ENCODE measurements around the gene OSGIN1.

The OSGIN1 gene

GRCh38 chr16:83972256-83973008, 19.4 kb downstream of the OSGIN1 start:
- DNase-seq, result no peak
- H3K27me3 ChIP-seq (replicated peaks; ENCODE audit: control insufficient read depth, insufficient read depth, low read length, poor library complexity, severe bottlenecking), result peaks cover 21% of the 10 kb centered on the region
- no peak overlapping the region for H3K4me3 ChIP-seq (ENCODE audit: insufficient read depth, low read depth, low read length, poor library complexity, severe bottlenecking)
- H3K9me3 ChIP-seq (ENCODE audit: control insufficient read depth, low read length), result no peaks in the 10 kb centered on the region
- H3K4me1 ChIP-seq (ENCODE audit: control insufficient read depth, insufficient read depth, low read length, poor library complexity, severe bottlenecking), result no peaks in the 10 kb centered on the region
- no peaks in the 10 kb centered on the region for H3K36me3 ChIP-seq (ENCODE audit: control insufficient read depth, insufficient read depth, low read length)
- no peak overlapping the region for H3K27ac ChIP-seq (ENCODE audit: insufficient read depth, low read length, poor library complexity, severe bottlenecking)

GRCh38 chr16:83973077-83973476, 20.0 kb downstream of the OSGIN1 start:
- Histone ChIP-seq H3K27ac (ENCODE audit: insufficient read depth, low read length, poor library complexity, severe bottlenecking) (no peak overlapping the region), H3K27me3 (replicated peaks; ENCODE audit: control insufficient read depth, insufficient read depth, low read length, poor library complexity, severe bottlenecking) (peaks cover 21% of the 10 kb centered on the region), H3K36me3 (ENCODE audit: control insufficient read depth, insufficient read depth, low read length) (no peaks in the 10 kb centered on the region), H3K9me3 (ENCODE audit: control insufficient read depth, low read length) (no peaks in the 10 kb centered on the region), H3K4me1 (ENCODE audit: control insufficient read depth, insufficient read depth, low read length, poor library complexity, severe bottlenecking) (no peaks in the 10 kb centered on the region), H3K4me3 (ENCODE audit: insufficient read depth, low read depth, low read length, poor library complexity, severe bottlenecking) (no peak overlapping the region)
- DNase-seq, result no peak

GRCh38 chr16:83973581-83974385, 20.7 kb downstream of the OSGIN1 start:
- Histone ChIP-seq H3K9me3 (ENCODE audit: control insufficient read depth, low read length) (no peaks in the 10 kb centered on the region), H3K4me3 (ENCODE audit: insufficient read depth, low read depth, low read length, poor library complexity, severe bottlenecking) (no peak overlapping the region), H3K27ac (ENCODE audit: insufficient read depth, low read length, poor library complexity, severe bottlenecking) (no peak overlapping the region), H3K4me1 (ENCODE audit: control insufficient read depth, insufficient read depth, low read length, poor library complexity, severe bottlenecking) (no peaks in the 10 kb centered on the region), H3K36me3 (ENCODE audit: control insufficient read depth, insufficient read depth, low read length) (no peaks in the 10 kb centered on the region), H3K27me3 (replicated peaks; ENCODE audit: control insufficient read depth, insufficient read depth, low read length, poor library complexity, severe bottlenecking) (peaks cover 21% of the 10 kb centered on the region)
- no peak for DNase-seq

- H3K27me3 ChIP-seq (replicated peaks; ENCODE audit: control insufficient read depth, insufficient read depth, low read length, poor library complexity, severe bottlenecking), result peaks cover 15% of the 10 kb centered on the region
- H3K4me1 ChIP-seq (ENCODE audit: control insufficient read depth, insufficient read depth, low read length, poor library complexity, severe bottlenecking), result no peaks in the 10 kb centered on the region
- H3K9me3 ChIP-seq (ENCODE audit: control insufficient read depth, low read length), result no peaks in the 10 kb centered on the region
- H3K4me3 ChIP-seq (ENCODE audit: insufficient read depth, low read depth, low read length, poor library complexity, severe bottlenecking), result no peak overlapping the region
- no peak for DNase-seq
- no peaks in the 10 kb centered on the region for H3K36me3 ChIP-seq (ENCODE audit: control insufficient read depth, insufficient read depth, low read length)
- H3K27ac ChIP-seq (ENCODE audit: insufficient read depth, low read length, poor library complexity, severe bottlenecking), result no peak overlapping the region
Measured at GRCh38 chr16:83974475-83974874, 21.4 kb downstream of the OSGIN1 start.

- H3K4me3 ChIP-seq (ENCODE audit: insufficient read depth, low read depth, low read length, poor library complexity, severe bottlenecking), result no peak overlapping the region
- H3K36me3 ChIP-seq (ENCODE audit: control insufficient read depth, insufficient read depth, low read length), result no peaks in the 10 kb centered on the region
- H3K4me1 ChIP-seq (ENCODE audit: control insufficient read depth, insufficient read depth, low read length, poor library complexity, severe bottlenecking), result no peaks in the 10 kb centered on the region
- DNase-seq, result no peak
- peaks cover 4% of the 10 kb centered on the region for H3K27me3 ChIP-seq (replicated peaks; ENCODE audit: control insufficient read depth, insufficient read depth, low read length, poor library complexity, severe bottlenecking)
- H3K27ac ChIP-seq (ENCODE audit: insufficient read depth, low read length, poor library complexity, severe bottlenecking), result no peak overlapping the region
- H3K9me3 ChIP-seq (ENCODE audit: control insufficient read depth, low read length), result no peaks in the 10 kb centered on the region
Measured at GRCh38 chr16:83975590-83976260, 22.7 kb downstream of the OSGIN1 start.

- Histone ChIP-seq H3K36me3 (ENCODE audit: control insufficient read depth, insufficient read depth, low read length) (no peaks in the 10 kb centered on the region), H3K27ac (ENCODE audit: insufficient read depth, low read length, poor library complexity, severe bottlenecking) (no peak overlapping the region), H3K4me3 (ENCODE audit: insufficient read depth, low read depth, low read length, poor library complexity, severe bottlenecking) (no peak overlapping the region), H3K4me1 (ENCODE audit: control insufficient read depth, insufficient read depth, low read length, poor library complexity, severe bottlenecking) (no peaks in the 10 kb centered on the region), H3K27me3 (replicated peaks; ENCODE audit: control insufficient read depth, insufficient read depth, low read length, poor library complexity, severe bottlenecking) (peaks cover 4% of the 10 kb centered on the region), H3K9me3 (ENCODE audit: control insufficient read depth, low read length) (no peaks in the 10 kb centered on the region)
- no peak for DNase-seq
Measured at GRCh38 chr16:83977056-83977815, 24.2 kb downstream of the OSGIN1 start.

GRCh38 chr16:83978401-83978904, 25.4 kb downstream of the OSGIN1 start:
- Histone ChIP-seq H3K27me3 (replicated peaks; ENCODE audit: control insufficient read depth, insufficient read depth, low read length, poor library complexity, severe bottlenecking) (no peaks in the 10 kb centered on the region), H3K9me3 (ENCODE audit: control insufficient read depth, low read length) (no peaks in the 10 kb centered on the region), H3K4me1 (ENCODE audit: control insufficient read depth, insufficient read depth, low read length, poor library complexity, severe bottlenecking) (no peaks in the 10 kb centered on the region), H3K36me3 (ENCODE audit: control insufficient read depth, insufficient read depth, low read length) (no peaks in the 10 kb centered on the region), H3K4me3 (ENCODE audit: insufficient read depth, low read depth, low read length, poor library complexity, severe bottlenecking) (no peak overlapping the region), H3K27ac (ENCODE audit: insufficient read depth, low read length, poor library complexity, severe bottlenecking) (no peak overlapping the region)
- DNase-seq, result no peak

GRCh38 chr16:83979441-83979840, 26.4 kb downstream of the OSGIN1 start:
- no peaks in the 10 kb centered on the region for H3K27me3 ChIP-seq (replicated peaks; ENCODE audit: control insufficient read depth, insufficient read depth, low read length, poor library complexity, severe bottlenecking)
- H3K27ac ChIP-seq (ENCODE audit: insufficient read depth, low read length, poor library complexity, severe bottlenecking), result no peak overlapping the region
- no peaks in the 10 kb centered on the region for H3K9me3 ChIP-seq (ENCODE audit: control insufficient read depth, low read length)
- H3K4me3 ChIP-seq (ENCODE audit: insufficient read depth, low read depth, low read length, poor library complexity, severe bottlenecking), result no peak overlapping the region
- no peak for DNase-seq
- no peaks in the 10 kb centered on the region for H3K36me3 ChIP-seq (ENCODE audit: control insufficient read depth, insufficient read depth, low read length)
- no peaks in the 10 kb centered on the region for H3K4me1 ChIP-seq (ENCODE audit: control insufficient read depth, insufficient read depth, low read length, poor library complexity, severe bottlenecking)

GRCh38 chr16:83980794-83981193, 27.8 kb downstream of the OSGIN1 start:
- H3K9me3 ChIP-seq (ENCODE audit: control insufficient read depth, low read length), result no peaks in the 10 kb centered on the region
- no peaks in the 10 kb centered on the region for H3K27me3 ChIP-seq (replicated peaks; ENCODE audit: control insufficient read depth, insufficient read depth, low read length, poor library complexity, severe bottlenecking)
- no peaks in the 10 kb centered on the region for H3K36me3 ChIP-seq (ENCODE audit: control insufficient read depth, insufficient read depth, low read length)
- no peak for DNase-seq
- H3K4me3 ChIP-seq (ENCODE audit: insufficient read depth, low read depth, low read length, poor library complexity, severe bottlenecking), result no peak overlapping the region
- H3K4me1 ChIP-seq (ENCODE audit: control insufficient read depth, insufficient read depth, low read length, poor library complexity, severe bottlenecking), result no peaks in the 10 kb centered on the region
- H3K27ac ChIP-seq (ENCODE audit: insufficient read depth, low read length, poor library complexity, severe bottlenecking), result no peak overlapping the region
